ENCODE data around the gene NKAIN2.
"Not testable (repeated sequence)": the region's sequence is repeated elsewhere in the genome, so short reads cannot be mapped to it uniquely, and the experiment has no call there.

NKAIN2 gene

GRCh38 chr6:124551711-124552233 is 748.1 kb downstream of the NKAIN2 start:
- Histone ChIP-seq H3K9ac (no peak overlapping the region), H3K4me3 (no peak overlapping the region), H3K27ac (no peak overlapping the region), H3K4me1 (no peaks in the 10 kb centered on the region), H4K20me1 (no peaks in the 10 kb centered on the region), H3K4me2 (no peak overlapping the region), H3K27me3 (no peaks in the 10 kb centered on the region), H3K9me3 (no peaks in the 10 kb centered on the region), H3K36me3 (no peaks in the 10 kb centered on the region)
- TF ChIP-seq Cebpa-rat (IDR thresholded peaks at IDR 0.05): no peak

GRCh38 chr6:124557873-124558272 is 754.2 kb downstream of the NKAIN2 start:
- Histone ChIP-seq H3K9me3 (no peaks in the 10 kb centered on the region), H3K4me2 (no peak overlapping the region), H3K27ac (no peak overlapping the region), H4K20me1 (no peaks in the 10 kb centered on the region), H3K27me3 (no peaks in the 10 kb centered on the region), H3K4me3 (no peak overlapping the region), H3K9ac (no peak overlapping the region), H3K4me1 (no peaks in the 10 kb centered on the region), H3K36me3 (no peaks in the 10 kb centered on the region)
- no peak for TF ChIP-seq Cebpa-rat (IDR thresholded peaks at IDR 0.05)

GRCh38 chr6:124560078-124560477 is 756.4 kb downstream of the NKAIN2 start:
- H3K36me3 ChIP-seq, H3K4me3 ChIP-seq, H3K9me3 ChIP-seq, H3K4me2 ChIP-seq, H3K4me1 ChIP-seq, H3K9ac ChIP-seq, H3K27ac ChIP-seq, H4K20me1 ChIP-seq, H3K27me3 ChIP-seq: not testable (repeated sequence)

- no peaks in the 10 kb centered on the region for H3K9me3 ChIP-seq
- H4K20me1 ChIP-seq: no peaks in the 10 kb centered on the region
- no peak overlapping the region for H3K4me3 ChIP-seq
- no peak overlapping the region for H3K27ac ChIP-seq
- no peak overlapping the region for H3K4me2 ChIP-seq
- TF ChIP-seq Cebpa-rat (IDR thresholded peaks at IDR 0.05): no peak
- no peak overlapping the region for H3K9ac ChIP-seq
- no peaks in the 10 kb centered on the region for H3K36me3 ChIP-seq
- H3K27me3 ChIP-seq: no peaks in the 10 kb centered on the region
- no peaks in the 10 kb centered on the region for H3K4me1 ChIP-seq
These were observed 757.4 kb downstream of the NKAIN2 start for GRCh38 chr6:124560873-124561567.

GRCh38 chr6:124561635-124562130 is 758.0 kb downstream of the NKAIN2 start:
- Histone ChIP-seq H3K4me3 (no peak overlapping the region), H3K4me2 (no peak overlapping the region), H3K27me3 (no peaks in the 10 kb centered on the region), H4K20me1 (no peaks in the 10 kb centered on the region), H3K9ac (no peak overlapping the region), H3K27ac (no peak overlapping the region), H3K36me3 (no peaks in the 10 kb centered on the region), H3K4me1 (no peaks in the 10 kb centered on the region), H3K9me3 (no peaks in the 10 kb centered on the region)
- TF ChIP-seq Cebpa-rat (IDR thresholded peaks at IDR 0.05): no peak

GRCh38 chr6:124564125-124564524 is 760.5 kb downstream of the NKAIN2 start:
- H3K4me2 ChIP-seq, H4K20me1 ChIP-seq, H3K4me3 ChIP-seq, H3K27ac ChIP-seq, H3K27me3 ChIP-seq, H3K36me3 ChIP-seq, H3K4me1 ChIP-seq, H3K9ac ChIP-seq, H3K9me3 ChIP-seq: not testable (repeated sequence)

GRCh38 chr6:124567401-124567800 is 763.7 kb downstream of the NKAIN2 start:
- H4K20me1 ChIP-seq: no peaks in the 10 kb centered on the region
- H3K9ac ChIP-seq: no peak overlapping the region
- H3K4me2 ChIP-seq: no peak overlapping the region
- no peaks in the 10 kb centered on the region for H3K36me3 ChIP-seq
- H3K4me1 ChIP-seq: no peaks in the 10 kb centered on the region
- peaks cover 21% of the 10 kb centered on the region for H3K9me3 ChIP-seq
- no peaks in the 10 kb centered on the region for H3K27me3 ChIP-seq
- H3K4me3 ChIP-seq: no peak overlapping the region
- no peak for TF ChIP-seq Cebpa-rat (IDR thresholded peaks at IDR 0.05)
- H3K27ac ChIP-seq: no peak overlapping the region

GRCh38 chr6:124573953-124574352 is 770.3 kb downstream of the NKAIN2 start:
- Histone ChIP-seq H3K4me2 (no peak overlapping the region), H3K4me3 (no peak overlapping the region), H4K20me1 (no peaks in the 10 kb centered on the region), H3K4me1 (no peaks in the 10 kb centered on the region), H3K36me3 (no peaks in the 10 kb centered on the region), H3K9ac (no peak overlapping the region), H3K9me3 (peaks cover 21% of the 10 kb centered on the region), H3K27ac (no peak overlapping the region), H3K27me3 (no peaks in the 10 kb centered on the region)
- TF ChIP-seq Cebpa-rat (IDR thresholded peaks at IDR 0.05): no peak

- Histone ChIP-seq H3K4me3 (no peak overlapping the region), H3K4me1 (no peaks in the 10 kb centered on the region), H3K9me3 (no peaks in the 10 kb centered on the region), H3K4me2 (no peak overlapping the region), H3K36me3 (no peaks in the 10 kb centered on the region), H3K27ac (no peak overlapping the region), H3K9ac (no peak overlapping the region), H4K20me1 (no peaks in the 10 kb centered on the region), H3K27me3 (no peaks in the 10 kb centered on the region)
- no peak for TF ChIP-seq Cebpa-rat (IDR thresholded peaks at IDR 0.05)
These were observed 774.1 kb downstream of the NKAIN2 start for GRCh38 chr6:124577734-124578281.

GRCh38 chr6:124590001-124590400 is 786.3 kb downstream of the NKAIN2 start:
- no peak for TF ChIP-seq Cebpa-rat (IDR thresholded peaks at IDR 0.05)
- no peaks in the 10 kb centered on the region for H3K36me3 ChIP-seq
- no peak overlapping the region for H3K9ac ChIP-seq
- no peaks in the 10 kb centered on the region for H3K9me3 ChIP-seq
- no peak overlapping the region for H3K4me2 ChIP-seq
- H4K20me1 ChIP-seq: no peaks in the 10 kb centered on the region
- no peak overlapping the region for H3K27ac ChIP-seq
- H3K4me3 ChIP-seq: no peak overlapping the region
- no peaks in the 10 kb centered on the region for H3K27me3 ChIP-seq
- no peaks in the 10 kb centered on the region for H3K4me1 ChIP-seq
